Left lobe of liver (tissue), 2 donors: ENCODE data around the gene RPS19BP1. TPM values are rescaled to one million over a fixed set of nuclear protein-coding genes. Genes with fewer than 3 reads are reported as not detected.

ENCODE experiments used
- ATAC-seq: fragments of 200-7000 bp; cut with Tn5 transposase; one replicate; pipeline ENCODE4 v1.9.1; 2020; ENCODE audit warnings: mild to moderate bottlenecking, moderate library complexity
- DNase-seq: peaks from one replicate; pipeline ENCODE4 v3.0.0-alpha.2; 2020; ENCODE audit warnings: low spot score
- total RNA-seq: library from RNA; stranded (reverse); gene quantifications from one replicate; pipeline ENCODE4 v1.2.1, GENCODE V29; 2021
- donor health status: DM: no; HTN: no; CAD: no; lungs with moderate emphysema.
- donor health status: DM: no; HTN: yes; CAD: no.

RPS19BP1 gene
- total RNA-seq, 1 donor from 2014 or later, result 50.1 TPM

DNA sequence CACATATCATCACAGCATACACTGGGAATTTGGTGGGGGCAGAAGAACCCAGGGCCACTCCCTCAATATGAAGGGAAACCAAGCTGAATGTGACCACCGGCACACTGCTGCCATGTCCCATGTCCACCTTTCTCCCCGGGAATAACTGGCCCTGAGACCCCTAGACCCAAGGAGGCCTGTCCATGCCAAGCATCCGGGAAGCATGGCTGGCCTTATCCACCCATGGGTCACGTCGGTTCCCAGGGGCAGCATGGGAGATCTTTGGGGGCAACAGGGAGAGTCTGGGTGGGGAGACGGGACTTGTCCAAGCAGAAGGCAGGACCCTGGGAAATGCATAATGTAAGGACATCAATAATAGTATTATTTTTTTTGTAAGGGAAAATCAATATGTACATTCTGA is 40.9 kb downstream of the RPS19BP1 start:
- ATAC-seq (no peak), DNase-seq (no peak)

DNA sequence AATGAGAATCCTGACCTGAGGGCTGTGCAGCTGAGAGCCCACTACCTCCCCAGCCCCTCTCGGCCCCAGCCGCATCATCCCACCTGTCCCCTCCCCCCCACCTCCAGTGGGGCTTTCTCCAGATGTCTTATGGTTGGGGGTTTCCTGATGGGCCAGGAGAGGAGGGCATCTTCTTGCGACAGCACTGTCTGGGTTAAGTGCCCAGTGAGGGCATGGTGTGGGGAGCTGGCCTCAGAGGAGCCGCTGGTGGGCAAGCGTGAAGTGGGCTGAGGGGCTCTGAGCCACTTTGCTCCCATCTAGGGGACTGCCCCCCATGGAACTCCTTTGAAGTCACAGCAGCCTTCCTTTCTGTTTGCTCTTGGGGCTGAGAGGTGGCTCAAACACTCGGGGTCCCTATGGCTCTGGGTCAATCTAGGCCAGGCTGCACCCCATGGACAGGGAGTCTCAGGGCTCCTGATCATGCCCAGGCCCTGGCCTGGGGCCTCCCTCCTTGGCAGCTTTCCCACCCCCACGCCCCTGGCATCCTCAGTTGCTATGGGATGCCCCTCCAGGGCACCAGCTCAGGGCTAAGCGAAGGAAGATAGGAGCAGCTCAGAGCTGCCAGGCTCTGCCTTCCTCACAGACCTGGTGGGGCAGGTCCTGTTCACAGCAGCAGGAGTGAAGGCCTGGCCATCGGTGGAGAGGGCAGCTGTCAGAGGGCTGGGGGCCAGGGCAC is 41.4 kb downstream of the RPS19BP1 start:
- ATAC-seq, result no peak
- no peak for DNase-seq

DNA sequence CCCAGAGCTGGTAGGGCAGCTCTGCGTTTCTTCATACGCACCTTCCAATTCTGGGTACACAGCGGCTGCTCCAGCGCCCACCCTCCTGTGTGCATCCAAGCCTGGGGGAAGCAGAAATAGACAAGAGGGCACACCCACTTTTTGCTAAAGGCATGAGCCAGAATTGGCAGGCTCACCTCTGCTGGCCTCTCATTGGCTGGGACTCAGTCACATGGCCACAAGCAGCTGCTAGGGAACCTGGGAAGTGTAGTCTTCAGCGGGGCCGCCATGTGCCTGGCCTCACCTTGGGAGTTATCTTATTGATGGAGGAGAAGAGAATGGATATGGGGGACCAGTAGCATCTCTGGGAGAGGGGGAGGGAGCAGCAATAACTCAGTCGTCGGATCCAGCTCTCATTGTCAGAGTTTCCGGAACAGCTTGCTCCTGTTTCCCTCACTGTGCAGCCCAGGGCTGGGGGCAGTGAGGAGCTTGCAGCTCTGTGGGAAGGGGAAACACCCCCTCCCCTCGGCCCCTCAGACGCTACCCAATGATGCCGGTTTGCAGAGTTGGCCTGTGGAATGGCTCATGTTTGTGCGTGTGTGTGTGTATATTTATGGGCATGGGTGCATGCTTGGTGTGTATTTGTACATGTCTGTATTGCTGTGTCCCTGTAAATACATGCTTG is 42.3 kb downstream of the RPS19BP1 start:
- DNase-seq (peak; percentile 84), ATAC-seq (peak; percentile 95)

DNA sequence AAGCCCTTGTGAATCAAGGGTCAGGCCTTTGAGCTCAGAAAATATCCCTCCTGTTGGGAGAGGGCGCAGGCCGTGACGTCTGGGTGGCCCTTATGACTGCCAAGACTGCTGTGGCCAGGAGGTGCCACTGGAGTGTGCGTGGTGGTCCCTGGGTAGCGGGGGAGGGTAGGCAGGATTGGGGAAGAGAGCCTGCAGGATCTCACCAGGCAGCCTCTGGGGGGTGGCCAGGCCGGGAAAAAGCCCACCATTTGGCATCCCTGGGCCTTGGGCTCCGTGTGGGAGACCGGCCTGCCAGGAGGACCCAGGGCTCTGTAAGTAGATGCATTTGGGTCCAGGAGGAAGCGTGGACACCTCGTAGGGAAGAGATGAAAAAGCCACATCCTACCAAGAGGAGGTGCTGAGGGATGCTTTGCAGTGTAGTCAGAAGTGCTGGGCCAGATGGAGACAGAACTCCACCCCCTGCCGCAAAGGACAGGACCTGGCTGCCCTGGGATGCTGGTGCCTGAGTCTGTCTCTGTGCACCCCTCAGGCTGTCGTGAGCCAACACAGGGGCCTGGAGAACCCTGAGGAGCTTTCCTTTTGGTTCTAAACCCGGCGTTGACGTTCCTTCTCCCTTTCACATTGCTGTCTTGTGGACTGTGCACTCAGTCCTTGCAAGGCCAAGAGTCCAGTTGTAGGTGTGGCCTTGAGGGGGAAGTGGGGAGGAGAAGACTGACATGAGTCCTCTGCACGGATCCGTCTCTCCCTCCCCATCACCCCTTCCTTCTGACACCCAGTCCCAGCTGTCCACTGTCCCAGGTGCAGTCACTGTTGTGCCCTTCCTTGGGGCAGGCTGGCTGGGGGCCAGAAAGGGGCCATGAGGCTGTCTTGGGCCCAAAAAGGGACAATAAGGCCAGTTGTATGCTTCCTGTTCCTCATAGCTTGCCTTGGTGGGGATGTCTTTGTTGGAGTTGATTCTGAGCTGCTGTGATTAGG is 43.2 kb downstream of the RPS19BP1 start:
- ATAC-seq (peak; percentile 25), DNase-seq (no peak)

DNA sequence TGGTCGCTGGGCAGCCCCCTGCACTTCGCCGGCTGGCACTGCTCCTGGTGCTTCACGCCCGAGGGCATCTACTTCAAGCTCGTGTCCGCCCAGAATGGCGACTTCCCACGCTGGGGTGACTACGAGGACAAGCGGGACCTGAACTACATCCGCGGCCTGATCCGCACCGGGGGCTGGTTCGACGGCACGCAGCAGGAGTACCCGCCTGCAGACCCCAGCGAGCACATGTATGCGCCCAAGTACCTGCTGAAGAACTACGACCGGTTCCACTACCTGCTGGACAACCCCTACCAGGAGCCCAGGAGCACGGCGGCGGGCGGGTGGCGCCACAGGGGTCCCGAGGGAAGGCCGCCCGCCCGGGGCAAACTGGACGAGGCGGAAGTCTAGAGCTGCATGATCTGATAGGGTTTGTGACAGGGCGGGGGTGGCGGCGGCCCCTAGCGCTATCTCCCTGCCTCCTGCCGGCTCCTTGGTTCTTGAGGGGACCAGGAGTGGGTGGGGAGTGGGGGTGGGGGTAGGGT is 43.9 kb downstream of the RPS19BP1 start:
- no peak for DNase-seq
- ATAC-seq, result no peak

DNA sequence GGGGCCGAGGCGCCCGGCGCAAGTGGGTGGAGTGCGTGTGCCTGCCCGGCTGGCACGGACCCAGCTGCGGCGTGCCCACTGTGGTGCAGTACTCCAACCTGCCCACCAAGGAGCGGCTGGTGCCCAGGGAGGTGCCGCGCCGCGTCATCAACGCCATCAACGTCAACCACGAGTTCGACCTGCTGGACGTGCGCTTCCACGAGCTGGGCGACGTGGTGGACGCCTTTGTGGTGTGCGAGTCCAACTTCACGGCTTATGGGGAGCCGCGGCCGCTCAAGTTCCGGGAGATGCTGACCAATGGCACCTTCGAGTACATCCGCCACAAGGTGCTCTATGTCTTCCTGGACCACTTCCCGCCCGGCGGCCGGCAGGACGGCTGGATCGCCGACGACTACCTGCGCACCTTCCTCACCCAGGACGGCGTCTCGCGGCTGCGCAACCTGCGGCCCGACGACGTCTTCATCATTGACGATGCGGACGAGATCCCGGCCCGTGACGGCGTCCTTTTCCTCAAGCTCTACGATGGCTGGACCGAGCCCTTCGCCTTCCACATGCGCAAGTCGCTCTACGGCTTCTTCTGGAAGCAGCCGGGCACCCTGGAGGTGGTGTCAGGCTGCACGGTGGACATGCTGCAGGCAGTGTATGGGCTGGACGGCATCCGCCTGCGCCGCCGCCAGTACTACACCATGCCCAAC is 44.6 kb downstream of the RPS19BP1 start:
- ATAC-seq (no peak), DNase-seq (no peak)

DNA sequence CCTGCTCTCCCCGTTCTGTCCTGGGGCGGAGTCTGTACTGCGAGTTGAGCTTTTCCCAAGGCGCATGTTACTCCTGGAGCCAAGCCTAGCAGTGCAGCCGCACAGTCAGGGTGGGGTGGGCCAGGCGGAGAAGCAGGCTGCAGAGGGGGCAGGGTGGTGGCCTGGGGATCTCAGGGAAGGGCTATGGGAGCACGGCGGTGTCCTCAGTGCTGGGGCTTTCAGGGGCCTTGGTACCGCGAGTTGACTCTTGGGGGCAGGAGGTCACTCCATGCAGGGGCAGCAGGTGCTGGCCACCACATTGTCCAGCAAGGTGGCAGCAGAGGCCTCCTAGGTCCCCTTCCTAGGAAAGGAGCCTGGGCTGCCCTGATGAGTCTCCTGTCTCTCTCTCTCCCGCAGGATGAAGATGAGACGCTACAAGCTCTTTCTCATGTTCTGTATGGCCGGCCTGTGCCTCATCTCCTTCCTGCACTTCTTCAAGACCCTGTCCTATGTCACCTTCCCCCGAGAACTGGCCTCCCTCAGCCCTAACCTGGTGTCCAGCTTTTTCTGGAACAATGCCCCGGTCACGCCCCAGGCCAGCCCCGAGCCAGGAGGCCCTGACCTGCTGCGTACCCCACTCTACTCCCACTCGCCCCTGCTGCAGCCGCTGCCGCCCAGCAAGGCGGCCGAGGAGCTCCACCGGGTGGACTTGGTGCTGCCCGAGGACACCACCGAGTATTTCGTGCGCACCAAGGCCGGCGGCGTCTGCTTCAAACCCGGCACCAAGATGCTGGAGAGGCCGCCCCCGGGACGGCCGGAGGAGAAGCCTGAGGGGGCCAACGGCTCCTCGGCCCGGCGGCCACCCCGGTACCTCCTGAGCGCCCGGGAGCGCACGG is 45.4 kb downstream of the RPS19BP1 start:
- DNase-seq, result no peak
- ATAC-seq, result no peak

DNA sequence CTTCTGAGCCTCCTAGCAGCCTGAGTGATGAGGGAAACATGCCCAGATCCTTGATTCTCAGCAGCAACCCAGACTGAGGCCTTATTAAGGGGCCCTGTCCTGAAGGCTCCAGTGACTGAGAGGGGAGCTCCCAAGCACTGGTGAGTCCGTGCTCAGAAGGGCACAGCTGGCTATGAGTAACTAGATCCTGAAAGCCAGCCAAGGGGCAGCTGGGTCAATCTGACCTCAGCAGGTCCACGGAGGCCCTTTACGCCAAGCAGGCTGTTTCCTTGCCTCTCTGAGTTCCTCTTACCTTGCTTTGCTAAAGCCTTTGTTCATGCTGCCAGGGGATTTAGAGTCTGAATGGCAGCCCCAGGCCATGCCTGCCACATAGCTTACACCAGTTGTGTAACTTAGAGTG is 49.8 kb downstream of the RPS19BP1 start:
- DNase-seq, result no peak

DNA sequence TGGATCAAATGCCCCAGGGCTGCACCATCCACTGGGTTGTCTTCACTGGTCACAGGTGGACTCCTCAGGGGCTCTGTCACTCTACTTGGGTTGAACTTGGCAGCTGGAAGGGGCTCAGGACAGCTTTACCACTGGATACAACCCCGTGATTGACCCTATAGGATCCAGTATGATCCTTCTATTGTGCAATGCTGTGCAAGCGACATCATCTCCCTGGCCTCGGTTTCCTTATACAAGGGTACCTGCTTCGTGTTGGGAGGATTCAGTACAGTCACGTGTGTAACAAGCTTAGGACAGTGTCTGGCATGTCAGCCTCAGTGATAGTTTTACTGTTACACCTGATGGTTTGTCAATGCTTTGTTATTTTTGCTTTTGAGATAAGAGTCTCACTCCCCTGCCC is 51.0 kb downstream of the RPS19BP1 start:
- DNase-seq (no peak), ATAC-seq (no peak)

More for the DNA sequence above, 49.8 kb downstream of the RPS19BP1 start:
- ATAC-seq, result peak; percentile 60

DNA sequence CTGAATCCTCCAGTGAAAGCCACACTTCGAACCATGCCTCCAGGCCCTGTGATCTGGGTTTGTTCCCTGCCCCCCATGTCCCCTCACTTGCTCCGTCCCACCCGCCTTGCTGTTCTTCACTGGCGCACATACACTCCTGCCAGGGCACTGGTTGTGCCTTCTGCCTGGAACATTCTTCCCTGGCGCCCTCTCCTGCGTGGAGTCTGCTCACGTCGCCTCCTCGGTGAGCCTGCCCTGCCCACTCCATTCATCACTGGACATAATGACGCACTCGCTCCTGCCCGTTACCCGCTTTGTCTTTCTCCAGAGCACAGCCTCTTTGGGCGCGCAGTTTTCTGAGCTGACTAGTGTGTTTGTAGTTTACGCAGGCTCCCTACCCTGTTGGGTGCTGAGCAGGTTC is 51.5 kb downstream of the RPS19BP1 start:
- no peak for DNase-seq

DNA sequence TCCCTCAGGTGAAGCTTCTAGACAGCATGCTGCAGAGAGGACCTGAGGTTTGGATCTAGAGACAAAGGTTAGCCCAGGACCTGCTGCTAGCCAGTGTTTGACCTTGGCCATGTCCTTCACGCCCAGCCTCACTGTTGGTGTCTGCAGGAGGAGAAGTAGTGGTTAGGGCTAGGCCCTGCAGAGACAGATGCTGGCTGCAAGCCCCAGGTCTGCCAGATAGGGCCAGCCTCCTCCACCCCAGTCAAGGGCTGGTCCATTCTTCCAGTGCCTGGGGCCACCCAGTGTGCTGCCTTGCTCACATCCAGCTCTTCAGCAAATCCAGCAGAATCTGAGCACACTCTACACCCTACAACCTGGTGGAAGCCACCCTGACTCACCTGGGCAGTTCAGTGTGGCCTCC is 52.0 kb downstream of the RPS19BP1 start:
- no peak for ATAC-seq

More for the DNA sequence above, 51.5 kb downstream of the RPS19BP1 start:
- no peak for ATAC-seq

DNA sequence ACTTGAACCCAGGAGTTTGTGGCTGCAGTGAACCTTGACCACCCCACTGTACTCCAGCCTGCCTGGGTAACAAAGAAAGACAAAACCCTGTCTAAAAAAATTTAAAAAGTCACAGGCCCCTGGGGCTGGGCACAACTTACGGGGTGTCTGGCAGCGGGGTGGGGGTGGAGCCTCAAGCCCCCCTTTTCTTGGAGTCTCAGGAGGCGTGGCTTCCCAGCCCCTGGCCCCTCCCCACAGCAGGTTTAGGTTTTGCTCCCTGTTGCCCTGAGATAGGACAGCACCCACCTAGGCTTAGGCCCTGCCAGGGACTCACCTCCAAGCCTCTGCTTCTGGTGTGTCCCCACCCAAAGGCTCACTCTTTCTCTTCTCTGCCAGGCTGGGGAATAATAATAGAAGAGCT is 53.3 kb downstream of the RPS19BP1 start:
- DNase-seq (no peak), ATAC-seq (no peak)

More for the DNA sequence above, 52.0 kb downstream of the RPS19BP1 start:
- no peak for DNase-seq

Other genes with a start within 250 kb of the RPS19BP1 start
- 862 TPM for gene RPL3, start 213.1 kb downstream of the RPS19BP1 start, total RNA-seq
- gene SYNGR1, start 182.8 kb downstream of the RPS19BP1 start, total RNA-seq, result 2.9 TPM
- 14.8 TPM for gene TAB1, start 133.0 kb downstream of the RPS19BP1 start, total RNA-seq
- 0.13 TPM for gene MGAT3, start 75.7 kb downstream of the RPS19BP1 start, total RNA-seq
- 26.1 TPM for gene MIEF1, start 30.5 kb downstream of the RPS19BP1 start, total RNA-seq
- 134 TPM for gene ATF4, start 12.2 kb downstream of the RPS19BP1 start, total RNA-seq
- gene CACNA1I, start 38.0 kb upstream of the RPS19BP1 start, total RNA-seq, result 0.05 TPM